H1 (cell line): ENCODE results near the gene GPC1. TPM values are rescaled to one million over a fixed set of nuclear protein-coding genes. Genes with fewer than 3 reads are reported as not detected.

ENCODE experiments used
- CHD1 ChIP-seq: IDR thresholded peaks from 2 replicates; pipeline ENCODE4 v1.6.1; 2012; ENCODE audit warnings: low read depth, low read length, improper control_type of control experiment
- POLR2A ChIP-seq, 2 experiments: IDR thresholded peaks; 1 replicate in 1 of 2; 2 replicates in 1 of 2; pipeline ENCODE4 v1.6.1; 2011; ENCODE audit warnings: low read depth in 2 of 2, low read length in 2 of 2, mild to moderate bottlenecking in 2 of 2; ENCODE audit errors: control extremely low read depth in 1 of 2
- polyA plus RNA-seq, 7 experiments: library from polyadenylated mRNA; depleted of rRNA in 3 of 7; stranded (reverse) in 5 of 7; unstranded in 2 of 7; fragments of >200 nt in 5 of 7; fragments of 200-250 nt in 2 of 7; gene quantifications; 1 replicate in 5 of 7; 2 replicates in 1 of 7; 4 replicates in 1 of 7; pipeline versions ENCODE4 v1.2.1 to v1.2.3, GENCODE V29; 2011 to 2013; ENCODE audit warnings: missing spikeins in 2 of 7, mixed read lengths in 2 of 7
- total RNA-seq: library from RNA; stranded (reverse); fragmentation: NEBNext Ultra II Directional; extraction: Animal tissue kit (Norgen Biotek cat#: 25700); gene quantifications from 2 replicates; pipeline ENCODE4 v1.2.1, GENCODE V29; 2021

Gene GPC1
- total and polyA plus RNA-seq, 2 of the 8 experiments (the other 6 are each of a cell fraction or from before 2014, with no cell fraction given) = 21.9 to 28.3 TPM

- TF ChIP-seq CHD1 (no peak), POLR2A (IDR thresholded peaks at IDR 0.05; ENCODE audit: control extremely low read depth in 1 of 2, low read depth in 2 of 2, low read length in 2 of 2) (no peak)
Measured at GRCh38 chr2:240387325-240387668, 48.2 kb upstream of the GPC1 start (continued).
